Endothelial cell (in vitro differentiated cells): ENCODE data around the gene TEC. TPM values are rescaled to one million over a fixed set of nuclear protein-coding genes. Genes with fewer than 3 reads are reported as not detected.

ENCODE experiments used
- DNase-seq: peaks from one replicate; pipeline ENCODE4 v3.0.0; 2021; ENCODE audit warnings: low spot score
- H3K27ac Mint-ChIP-seq: one replicate; pipeline ENCODE4 v1.8.0; 2021; ENCODE audit warnings: mixed read lengths, inconsistent platforms; ENCODE audit not compliant: unreplicated experiment
- H3K27me3 Mint-ChIP-seq: one replicate; pipeline ENCODE4 v1.8.0; 2021; ENCODE audit warnings: mild to moderate bottlenecking, moderate library complexity, mixed read lengths, inconsistent platforms; ENCODE audit not compliant: unreplicated experiment
- H3K36me3 Mint-ChIP-seq: one replicate; pipeline ENCODE4 v1.8.0; 2021; ENCODE audit warnings: mild to moderate bottlenecking, low read depth, mixed read lengths, inconsistent platforms; ENCODE audit not compliant: unreplicated experiment
- H3K4me1 Mint-ChIP-seq: one replicate; pipeline ENCODE4 v1.8.0; 2021; ENCODE audit warnings: mild to moderate bottlenecking, mixed read lengths, inconsistent platforms; ENCODE audit not compliant: unreplicated experiment
- H3K4me3 Mint-ChIP-seq: one replicate; pipeline ENCODE4 v1.8.0; 2021; ENCODE audit warnings: mild to moderate bottlenecking, mixed read lengths, inconsistent platforms; ENCODE audit not compliant: unreplicated experiment
- H3K9me3 Mint-ChIP-seq: one replicate; pipeline ENCODE4 v1.8.0; 2021; ENCODE audit warnings: mixed read lengths, inconsistent platforms; ENCODE audit not compliant: unreplicated experiment
- CTCF ChIP-seq: fragments of 200-600 bp; sonication (generic); IDR thresholded peaks from one replicate; pipeline ENCODE4 v1.5.0; 2021; ENCODE audit warnings: antibody characterized with exemption; ENCODE audit not compliant: unreplicated experiment
- total RNA-seq: library from RNA; stranded (reverse); fragmentation: NEBNext Ultra II Directional; extraction: Animal tissue kit (Norgen Biotek cat#: 25700); gene quantifications from one replicate; pipeline ENCODE4 v1.2.1, GENCODE V29; 2021; ENCODE audit not compliant: unreplicated experiment

Gene TEC
- total RNA-seq, 1 donor from 2014 or later, result 1.9 TPM

GRCh38 chr4:48261281-48261680, 8.4 kb downstream of the TEC start:
- no peaks in the 10 kb centered on the region for H3K9me3 Mint-ChIP-seq
- no peak overlapping the region for H3K4me3 Mint-ChIP-seq
- H3K4me1 Mint-ChIP-seq, result peaks cover 3% of the 10 kb centered on the region
- no peak for TF ChIP-seq CTCF
- no peak overlapping the region for H3K27ac Mint-ChIP-seq
- no peak for DNase-seq
- no peaks in the 10 kb centered on the region for H3K27me3 Mint-ChIP-seq
- H3K36me3 Mint-ChIP-seq, result no peaks in the 10 kb centered on the region

- H3K4me3 Mint-ChIP-seq, result no peak overlapping the region
- H3K9me3 Mint-ChIP-seq, result no peaks in the 10 kb centered on the region
- H3K27me3 Mint-ChIP-seq, result no peaks in the 10 kb centered on the region
- peaks cover 3% of the 10 kb centered on the region for H3K4me1 Mint-ChIP-seq
- no peak overlapping the region for H3K27ac Mint-ChIP-seq
- no peak for TF ChIP-seq CTCF
- H3K36me3 Mint-ChIP-seq, result no peaks in the 10 kb centered on the region
- DNase-seq, result no peak
These were observed 9.9 kb downstream of the TEC start for GRCh38 chr4:48259748-48260147.

- Mint-ChIP-seq H3K4me3 (no peak overlapping the region), H3K36me3 (no peaks in the 10 kb centered on the region), H3K27me3 (no peaks in the 10 kb centered on the region), H3K27ac (no peak overlapping the region), H3K4me1 (peaks cover 3% of the 10 kb centered on the region), H3K9me3 (no peaks in the 10 kb centered on the region)
- TF ChIP-seq CTCF, result no peak
- no peak for DNase-seq
These were observed 10.7 kb downstream of the TEC start for GRCh38 chr4:48258845-48259397.

GRCh38 chr4:48255959-48256342, 13.7 kb downstream of the TEC start:
- no peak overlapping the region for H3K4me3 Mint-ChIP-seq
- H3K36me3 Mint-ChIP-seq, result no peaks in the 10 kb centered on the region
- no peak overlapping the region for H3K27ac Mint-ChIP-seq
- no peaks in the 10 kb centered on the region for H3K27me3 Mint-ChIP-seq
- H3K9me3 Mint-ChIP-seq, result no peaks in the 10 kb centered on the region
- TF ChIP-seq CTCF, result no peak
- H3K4me1 Mint-ChIP-seq, result no peaks in the 10 kb centered on the region
- no peak for DNase-seq

GRCh38 chr4:48255072-48255958, 14.3 kb downstream of the TEC start:
- no peak for DNase-seq
- Mint-ChIP-seq H3K4me3 (no peak overlapping the region), H3K4me1 (no peaks in the 10 kb centered on the region), H3K9me3 (no peaks in the 10 kb centered on the region), H3K27ac (no peak overlapping the region), H3K27me3 (no peaks in the 10 kb centered on the region), H3K36me3 (no peaks in the 10 kb centered on the region)
- no peak for TF ChIP-seq CTCF
